HEK293 (cell line): ENCODE data around the gene ZNF841.

Experiments
- BCL11A ChIP-seq: fragments of 450-650 bp; formaldehyde crosslinking; IDR thresholded peaks from 2 replicates; pipeline ENCODE4 v1.5.1; 2016; ENCODE audit warnings: low read depth, missing biosample characterization, missing genetic modification characterization
- GFI1B ChIP-seq: fragments of 450-650 bp; formaldehyde crosslinking; IDR thresholded peaks from 2 replicates; pipeline ENCODE4 v1.5.1; 2016; ENCODE audit warnings: missing biosample characterization, missing genetic modification characterization
- PATZ1 ChIP-seq: fragments of 450-650 bp; formaldehyde crosslinking; IDR thresholded peaks from 2 replicates; pipeline ENCODE4 v1.5.1; 2016; ENCODE audit warnings: missing biosample characterization, missing genetic modification characterization
- PBX3 ChIP-seq: sonication (generic); formaldehyde crosslinking; IDR thresholded peaks from 2 replicates; pipeline ENCODE4 v1.8.1; 2022; ENCODE audit warnings: mild to moderate bottlenecking, moderate library complexity, missing genetic modification reagents
- SP2 ChIP-seq: fragments of 450-650 bp; formaldehyde crosslinking; IDR thresholded peaks from 2 replicates; pipeline ENCODE4 v1.5.1; 2016; ENCODE audit warnings: missing biosample characterization, missing genetic modification characterization
- SP3 ChIP-seq: fragments of 450-650 bp; formaldehyde crosslinking; IDR thresholded peaks from 2 replicates; pipeline ENCODE4 v1.5.1; 2016; ENCODE audit warnings: missing biosample characterization, missing genetic modification characterization
- ZBTB26 ChIP-seq: fragments of 450-650 bp; formaldehyde crosslinking; optimal IDR thresholded peaks from 2 replicates; pipeline ENCODE3; 2016; ENCODE audit warnings: missing biosample characterization, mild to moderate bottlenecking, missing genetic modification characterization
- ZFP69B ChIP-seq: fragments of 450-650 bp; formaldehyde crosslinking; IDR thresholded peaks from 2 replicates; pipeline ENCODE4 v1.5.1; 2016; ENCODE audit warnings: missing biosample characterization, missing genetic modification characterization
- ZNF10 ChIP-seq: fragments of 450-650 bp; formaldehyde crosslinking; IDR thresholded peaks from 2 replicates; pipeline ENCODE4 v1.5.1; 2017; ENCODE audit warnings: missing biosample characterization, missing genetic modification characterization
- ZNF133 ChIP-seq: fragments of 450-650 bp; formaldehyde crosslinking; IDR thresholded peaks from 2 replicates; pipeline ENCODE4 v1.5.1; 2016; ENCODE audit warnings: missing biosample characterization, missing genetic modification characterization
- ZNF138 ChIP-seq: fragments of 450-650 bp; formaldehyde crosslinking; IDR thresholded peaks from 2 replicates; pipeline ENCODE4 v1.5.1; 2016; ENCODE audit warnings: missing biosample characterization, missing genetic modification characterization, borderline replicate concordance
- ZNF148 ChIP-seq: fragments of 450-650 bp; formaldehyde crosslinking; IDR thresholded peaks from 2 replicates; pipeline ENCODE4 v1.5.0; 2017; ENCODE audit warnings: missing biosample characterization, missing genetic modification characterization, borderline replicate concordance
- ZNF302 ChIP-seq: fragments of 450-650 bp; formaldehyde crosslinking; IDR thresholded peaks from 2 replicates; pipeline ENCODE4 v1.5.1; 2016; ENCODE audit warnings: missing biosample characterization, missing genetic modification characterization, low read depth
- ZNF341 ChIP-seq: fragments of 450-650 bp; formaldehyde crosslinking; IDR thresholded peaks from 2 replicates; pipeline ENCODE4; 2016; ENCODE audit warnings: low read depth, missing biosample characterization, missing genetic modification characterization
- ZNF354C ChIP-seq: fragments of 450-650 bp; formaldehyde crosslinking; IDR thresholded peaks from 2 replicates; pipeline ENCODE4 v1.5.1; 2016; ENCODE audit warnings: missing biosample characterization, missing genetic modification characterization, low read depth, borderline replicate concordance
- ZNF362 ChIP-seq: fragments of 450-650 bp; formaldehyde crosslinking; IDR thresholded peaks from 2 replicates; pipeline ENCODE4 v1.5.1; 2016; ENCODE audit warnings: missing biosample characterization, missing genetic modification characterization
- ZNF423 ChIP-seq: fragments of 450-650 bp; formaldehyde crosslinking; IDR thresholded peaks from 2 replicates; pipeline ENCODE4 v1.5.1; 2016; ENCODE audit warnings: missing biosample characterization, missing genetic modification characterization
- ZNF660 ChIP-seq: fragments of 450-650 bp; IDR thresholded peaks from 2 replicates; pipeline ENCODE4 v1.5.1; 2018; ENCODE audit warnings: missing biosample characterization, mild to moderate bottlenecking, missing genetic modification characterization
- ZNF707 ChIP-seq: fragments of 450-650 bp; formaldehyde crosslinking; IDR thresholded peaks from 2 replicates; pipeline ENCODE4 v1.5.1; 2016; ENCODE audit warnings: missing biosample characterization, missing genetic modification characterization
- ZNF785 ChIP-seq: fragments of 450-650 bp; formaldehyde crosslinking; IDR thresholded peaks from 2 replicates; pipeline ENCODE4 v1.5.1; 2016; ENCODE audit warnings: missing biosample characterization, missing genetic modification characterization
- ZXDB ChIP-seq: fragments of 450-650 bp; formaldehyde crosslinking; IDR thresholded peaks from 2 replicates; pipeline ENCODE4 v1.5.1; 2016; ENCODE audit warnings: missing biosample characterization, missing genetic modification characterization
- TF ChIP-seq, protein P1 (sequence below): fragments of 450-650 bp; formaldehyde crosslinking; IDR thresholded peaks from 2 replicates; pipeline ENCODE4 v1.5.1; 2017; ENCODE audit warnings: missing biosample characterization, missing genetic modification characterization
- TF ChIP-seq, protein P2 (sequence below): fragments of 450-650 bp; formaldehyde crosslinking; IDR thresholded peaks from 2 replicates; pipeline ENCODE4 v1.5.1; 2016; ENCODE audit warnings: missing biosample characterization, missing genetic modification characterization
- TF ChIP-seq, protein P3 (sequence below): fragments of 450-650 bp; formaldehyde crosslinking; IDR thresholded peaks from 2 replicates; pipeline ENCODE4 v1.5.1; 2016; ENCODE audit warnings: missing biosample characterization, missing genetic modification characterization

Gene ZNF841

GRCh38 chr19:52139252-52140031 lies 43.9 kb upstream of the ZNF841 start, which contains the start of gene ZNF616 (continued):
- TF ChIP-seq ZXDB, result peak; percentile 88
- TF ChIP-seq BCL11A (tag by site-specific recombination), result peak; percentile 58; the same call in 1 of the 2 replicates
- TF ChIP-seq, protein P1, sequence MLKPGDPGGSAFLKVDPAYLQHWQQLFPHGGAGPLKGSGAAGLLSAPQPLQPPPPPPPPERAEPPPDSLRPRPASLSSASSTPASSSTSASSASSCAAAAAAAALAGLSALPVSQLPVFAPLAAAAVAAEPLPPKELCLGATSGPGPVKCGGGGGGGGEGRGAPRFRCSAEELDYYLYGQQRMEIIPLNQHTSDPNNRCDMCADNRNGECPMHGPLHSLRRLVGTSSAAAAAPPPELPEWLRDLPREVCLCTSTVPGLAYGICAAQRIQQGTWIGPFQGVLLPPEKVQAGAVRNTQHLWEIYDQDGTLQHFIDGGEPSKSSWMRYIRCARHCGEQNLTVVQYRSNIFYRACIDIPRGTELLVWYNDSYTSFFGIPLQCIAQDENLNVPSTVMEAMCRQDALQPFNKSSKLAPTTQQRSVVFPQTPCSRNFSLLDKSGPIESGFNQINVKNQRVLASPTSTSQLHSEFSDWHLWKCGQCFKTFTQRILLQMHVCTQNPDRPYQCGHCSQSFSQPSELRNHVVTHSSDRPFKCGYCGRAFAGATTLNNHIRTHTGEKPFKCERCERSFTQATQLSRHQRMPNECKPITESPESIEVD (tag by site-specific recombination), result no peak
- peak; percentile 93 for TF ChIP-seq SP2 (tag by site-specific recombination)
- no peak; the same call in 1 of the 2 replicates for TF ChIP-seq ZNF302 (tag by site-specific recombination)
- TF ChIP-seq ZNF10 (tag by site-specific recombination), result peak; percentile 71
- TF ChIP-seq ZNF785 (tag by site-specific recombination), result no peak
- peak; percentile 73 for TF ChIP-seq PATZ1 (tag by site-specific recombination)
- TF ChIP-seq ZNF133 (tag by site-specific recombination), result peak; percentile 72
- peak; percentile 77 for TF ChIP-seq PBX3
- TF ChIP-seq ZFP69B (tag by site-specific recombination), result 0 out of 2 replicates have a peak, but pooled peaks have one; percentile 15
- peak; percentile 70 for TF ChIP-seq ZNF660 (tag by site-specific recombination)
- TF ChIP-seq ZNF341 (tag by site-specific recombination), result peak; percentile 90
- TF ChIP-seq, protein P2, sequence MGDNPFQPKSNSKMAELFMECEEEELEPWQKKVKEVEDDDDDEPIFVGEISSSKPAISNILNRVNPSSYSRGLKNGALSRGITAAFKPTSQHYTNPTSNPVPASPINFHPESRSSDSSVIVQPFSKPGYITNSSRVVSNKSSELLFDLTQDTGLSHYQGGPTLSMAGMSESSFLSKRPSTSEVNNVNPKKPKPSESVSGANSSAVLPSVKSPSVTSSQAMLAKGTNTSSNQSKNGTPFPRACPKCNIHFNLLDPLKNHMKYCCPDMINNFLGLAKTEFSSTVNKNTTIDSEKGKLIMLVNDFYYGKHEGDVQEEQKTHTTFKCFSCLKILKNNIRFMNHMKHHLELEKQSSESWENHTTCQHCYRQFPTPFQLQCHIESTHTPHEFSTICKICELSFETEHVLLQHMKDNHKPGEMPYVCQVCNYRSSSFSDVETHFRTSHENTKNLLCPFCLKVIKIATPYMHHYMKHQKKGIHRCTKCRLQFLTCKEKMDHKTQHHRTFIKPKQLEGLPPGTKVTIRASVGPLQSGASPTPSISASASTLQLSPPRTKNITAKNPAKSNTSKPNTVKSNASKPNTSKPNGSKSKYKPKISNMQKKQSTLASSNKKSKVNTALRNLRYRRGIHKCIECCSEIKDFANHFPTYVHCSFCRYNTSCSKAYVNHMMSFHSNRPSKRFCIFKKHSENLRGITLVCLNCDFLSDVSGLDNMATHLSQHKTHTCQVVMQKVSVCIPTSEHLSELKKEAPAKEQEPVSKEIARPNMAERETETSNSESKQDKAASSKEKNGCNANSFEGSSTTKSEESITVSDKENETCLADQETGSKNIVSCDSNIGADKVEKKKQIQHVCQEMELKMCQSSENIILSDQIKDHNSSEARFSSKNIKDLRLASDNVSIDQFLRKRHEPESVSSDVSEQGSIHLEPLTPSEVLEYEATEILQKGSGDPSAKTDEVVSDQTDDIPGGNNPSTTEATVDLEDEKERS (tag by site-specific recombination), result no peak
- TF ChIP-seq GFI1B (tag by site-specific recombination), result no peak
- peak; percentile 41 for TF ChIP-seq ZBTB26 (tag by site-specific recombination)
- TF ChIP-seq ZNF138, result no peak
- no peak for TF ChIP-seq ZNF354C
- peak; percentile 82 for TF ChIP-seq ZNF362 (tag by site-specific recombination)
- TF ChIP-seq ZNF148 (tag by site-specific recombination), result no peak
- TF ChIP-seq SP3 (tag by site-specific recombination), result peak; percentile 88
- TF ChIP-seq ZNF707, result no peak
- peak; percentile 49; the same call in 1 of the 2 replicates for TF ChIP-seq ZNF423 (tag by site-specific recombination)
- TF ChIP-seq, protein P3, sequence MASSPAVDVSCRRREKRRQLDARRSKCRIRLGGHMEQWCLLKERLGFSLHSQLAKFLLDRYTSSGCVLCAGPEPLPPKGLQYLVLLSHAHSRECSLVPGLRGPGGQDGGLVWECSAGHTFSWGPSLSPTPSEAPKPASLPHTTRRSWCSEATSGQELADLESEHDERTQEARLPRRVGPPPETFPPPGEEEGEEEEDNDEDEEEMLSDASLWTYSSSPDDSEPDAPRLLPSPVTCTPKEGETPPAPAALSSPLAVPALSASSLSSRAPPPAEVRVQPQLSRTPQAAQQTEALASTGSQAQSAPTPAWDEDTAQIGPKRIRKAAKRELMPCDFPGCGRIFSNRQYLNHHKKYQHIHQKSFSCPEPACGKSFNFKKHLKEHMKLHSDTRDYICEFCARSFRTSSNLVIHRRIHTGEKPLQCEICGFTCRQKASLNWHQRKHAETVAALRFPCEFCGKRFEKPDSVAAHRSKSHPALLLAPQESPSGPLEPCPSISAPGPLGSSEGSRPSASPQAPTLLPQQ (tag by site-specific recombination), result 0 out of 2 replicates have a peak, but pooled peaks have one; percentile 40
